GM19043 (cell line): ENCODE data around the gene SEC11C.

Experiments used
- ATAC-seq: cut with Tn5 transposase; IDR thresholded peaks from one replicate; pipeline ENCODE4 v1.9.1; 2021; ENCODE audit warnings: low read depth; ENCODE audit not compliant: unreplicated experiment

Gene SEC11C

DNA sequence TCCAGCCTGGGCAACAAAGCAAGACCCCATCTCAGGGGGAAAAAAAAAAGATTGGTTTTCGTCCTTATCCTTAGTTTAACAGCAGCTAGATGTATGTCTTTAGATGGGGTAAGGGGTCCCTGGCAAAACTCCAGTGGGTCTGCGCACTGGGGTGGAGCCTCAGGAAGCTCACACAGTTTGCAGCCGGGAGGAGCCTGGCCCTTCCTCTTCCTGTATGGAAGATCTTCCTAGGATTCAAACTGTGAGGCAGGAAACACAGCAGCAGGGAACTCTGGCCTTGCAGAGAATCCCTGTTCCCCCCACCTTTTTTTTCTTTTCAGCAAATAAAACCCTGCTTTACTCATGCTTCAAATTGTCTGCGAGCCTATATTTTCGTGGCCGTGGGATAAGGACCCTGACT lies 67.8 kb downstream of the SEC11C start:
- no peak for ATAC-seq
